DND-41 (cell line): ENCODE results near the gene HOXD10.

ENCODE experiments used
- CTCF ChIP-seq: IDR thresholded peaks from 2 replicates; pipeline ENCODE4 v1.5.1; 2012; ENCODE audit warnings: borderline replicate concordance, low read length, moderate library complexity, mild to moderate bottlenecking; ENCODE audit not compliant: poor library complexity, severe bottlenecking; ENCODE audit errors: extremely low read depth
- EZH2 ChIP-seq: IDR thresholded peaks from 3 replicates; pipeline ENCODE4 v1.6.1; 2012; ENCODE audit warnings: borderline replicate concordance, low read depth, mild to moderate bottlenecking, moderate library complexity, low read length, inconsistent platforms; ENCODE audit not compliant: severe bottlenecking

- TF ChIP-seq CTCF (no peak), EZH2 (no peak)
Observed at GRCh38 chr2:176083796-176084261, 32.7 kb upstream of the HOXD10 start, which contains the start of gene EVX2.
